WERI-Rb-1 (cell line): ENCODE measurements around the gene KANSL1.

Source experiments
- DNase-seq: peaks from one replicate; pipeline ENCODE4 v3.0.0-alpha.2; 2020
- H3K27ac ChIP-seq: fragments of 250-450 bp; sonication (Bioruptor Pico); 2 replicates; pipeline ENCODE4 v1.5.1; 2020; ENCODE audit warnings: mild to moderate bottlenecking, moderate library complexity
- H3K27me3 ChIP-seq: fragments of 250-450 bp; sonication (Bioruptor Pico); 2 replicates; pipeline ENCODE4 v1.5.1; 2021; ENCODE audit warnings: mild to moderate bottlenecking, low read depth, moderate library complexity; ENCODE audit not compliant: insufficient read depth, severe bottlenecking
- H3K36me3 ChIP-seq: fragments of 250-450 bp; sonication (Bioruptor Pico); 2 replicates; pipeline ENCODE4 v1.5.1; 2020; ENCODE audit warnings: mild to moderate bottlenecking, moderate library complexity
- H3K4me3 ChIP-seq: 2 replicates; pipeline ENCODE4 v1.5.1; 2011; ENCODE audit warnings: low read depth, mild to moderate bottlenecking, control low read depth, low read length
- H3K9me3 ChIP-seq: fragments of 250-450 bp; sonication (Bioruptor Pico); 2 replicates; pipeline ENCODE4 v1.5.1; 2021; ENCODE audit warnings: mild to moderate bottlenecking, moderate library complexity; ENCODE audit not compliant: severe bottlenecking
- TF ChIP-seq, protein P1 (sequence below): IDR thresholded peaks from 2 replicates; pipeline ENCODE4 v1.5.1; 2011; ENCODE audit warnings: low read depth, mild to moderate bottlenecking, control low read depth, inconsistent platforms, low read length

Gene KANSL1

DNA sequence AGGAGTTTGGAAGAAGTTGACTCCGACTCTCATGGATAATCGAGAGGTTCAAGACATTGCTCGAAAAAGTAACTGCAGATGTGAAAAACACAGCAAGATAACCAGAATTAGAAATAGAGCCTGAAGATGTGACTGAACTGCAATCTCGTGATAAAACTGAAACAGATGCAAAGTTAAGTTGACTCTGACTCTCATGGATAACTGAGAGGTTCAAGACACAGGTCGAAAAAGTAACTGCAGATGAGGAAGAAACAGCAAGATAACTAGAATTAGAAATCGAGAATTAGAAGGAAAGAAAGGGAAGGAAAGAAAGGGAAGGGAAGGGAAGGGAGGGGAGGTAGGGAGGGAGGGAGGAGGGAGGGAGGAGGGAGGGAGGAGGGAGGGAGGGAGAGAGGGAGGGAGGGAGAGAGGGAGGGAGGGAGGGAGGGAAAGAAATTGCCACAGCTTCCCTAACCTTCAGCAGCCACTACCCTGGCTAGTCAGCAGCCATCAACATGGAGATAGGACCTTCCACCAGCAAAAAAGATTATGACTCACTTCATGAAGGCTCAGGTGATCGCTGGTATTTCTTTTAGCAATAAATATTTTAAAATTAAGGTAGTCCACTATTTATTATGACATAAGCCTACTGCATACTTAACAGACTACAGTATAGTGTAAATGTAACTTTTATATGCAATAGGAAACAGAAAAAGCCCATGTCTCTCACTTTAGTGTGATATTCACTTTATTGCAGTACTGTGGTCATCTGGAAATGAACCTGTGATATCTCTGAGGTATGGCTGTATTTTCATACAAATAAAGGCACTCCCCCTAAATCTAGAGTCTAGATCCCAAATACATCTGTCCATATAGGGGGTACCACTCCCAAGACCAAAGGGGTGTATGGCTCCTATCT is 68.3 kb downstream of the KANSL1 start:
- DNase-seq = no peak
- TF ChIP-seq, protein P1, sequence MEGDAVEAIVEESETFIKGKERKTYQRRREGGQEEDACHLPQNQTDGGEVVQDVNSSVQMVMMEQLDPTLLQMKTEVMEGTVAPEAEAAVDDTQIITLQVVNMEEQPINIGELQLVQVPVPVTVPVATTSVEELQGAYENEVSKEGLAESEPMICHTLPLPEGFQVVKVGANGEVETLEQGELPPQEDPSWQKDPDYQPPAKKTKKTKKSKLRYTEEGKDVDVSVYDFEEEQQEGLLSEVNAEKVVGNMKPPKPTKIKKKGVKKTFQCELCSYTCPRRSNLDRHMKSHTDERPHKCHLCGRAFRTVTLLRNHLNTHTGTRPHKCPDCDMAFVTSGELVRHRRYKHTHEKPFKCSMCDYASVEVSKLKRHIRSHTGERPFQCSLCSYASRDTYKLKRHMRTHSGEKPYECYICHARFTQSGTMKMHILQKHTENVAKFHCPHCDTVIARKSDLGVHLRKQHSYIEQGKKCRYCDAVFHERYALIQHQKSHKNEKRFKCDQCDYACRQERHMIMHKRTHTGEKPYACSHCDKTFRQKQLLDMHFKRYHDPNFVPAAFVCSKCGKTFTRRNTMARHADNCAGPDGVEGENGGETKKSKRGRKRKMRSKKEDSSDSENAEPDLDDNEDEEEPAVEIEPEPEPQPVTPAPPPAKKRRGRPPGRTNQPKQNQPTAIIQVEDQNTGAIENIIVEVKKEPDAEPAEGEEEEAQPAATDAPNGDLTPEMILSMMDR = no peak
- no peak overlapping the region for H3K27ac ChIP-seq
- H3K36me3 ChIP-seq = peaks cover 12% of the 10 kb centered on the region
- H3K4me3 ChIP-seq = no peak overlapping the region
- no peaks in the 10 kb centered on the region for H3K27me3 ChIP-seq
- no peaks in the 10 kb centered on the region for H3K9me3 ChIP-seq

DNA sequence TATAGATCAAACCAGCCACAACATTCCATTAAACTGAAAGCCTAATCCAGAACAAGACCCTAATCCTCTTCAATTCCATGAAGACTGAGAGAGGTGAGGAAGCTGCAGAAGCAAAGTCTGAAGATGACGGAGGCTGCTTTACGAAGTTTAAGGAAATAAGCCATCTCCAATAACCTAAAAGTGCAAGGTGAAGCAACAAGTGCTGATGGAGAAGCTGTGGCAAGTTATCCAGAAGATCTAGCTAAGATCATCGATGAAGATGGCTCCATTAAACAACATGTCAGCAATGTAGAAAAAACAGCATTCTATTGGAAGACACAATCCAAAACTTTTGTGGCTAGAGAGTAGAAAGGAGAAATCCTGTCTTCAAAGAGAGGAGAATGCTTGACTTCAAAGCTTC is 69.6 kb downstream of the KANSL1 start:
- DNase-seq = no peak
- H3K27me3 ChIP-seq = no peaks in the 10 kb centered on the region
- H3K27ac ChIP-seq = no peak overlapping the region
- TF ChIP-seq, protein P1 = no peak
- H3K36me3 ChIP-seq = peaks cover 7% of the 10 kb centered on the region
- H3K4me3 ChIP-seq = no peak overlapping the region
- no peaks in the 10 kb centered on the region for H3K9me3 ChIP-seq

DNA sequence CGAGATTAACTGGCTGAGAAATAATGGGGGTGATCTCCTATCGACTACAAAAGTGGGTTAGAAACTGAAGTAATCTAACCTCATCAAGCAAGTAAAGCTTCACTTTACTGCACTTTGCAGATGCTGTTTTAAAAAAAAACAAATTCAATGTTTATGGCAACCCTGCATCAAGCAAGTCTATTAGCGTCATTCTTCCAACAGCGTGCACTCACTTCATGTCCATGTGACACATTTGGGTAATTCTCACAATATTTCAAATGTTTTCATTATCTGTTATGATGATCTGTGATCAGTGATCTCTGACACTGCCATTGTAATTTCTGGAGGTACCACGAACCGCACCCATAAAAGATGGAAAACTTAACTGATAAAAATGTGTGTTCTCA is 70.8 kb downstream of the KANSL1 start:
- no peak for DNase-seq
- H3K27me3 ChIP-seq = no peaks in the 10 kb centered on the region
- H3K36me3 ChIP-seq = peaks cover 4% of the 10 kb centered on the region
- no peak overlapping the region for H3K27ac ChIP-seq
- TF ChIP-seq, protein P1 = no peak
- H3K9me3 ChIP-seq = no peaks in the 10 kb centered on the region
- H3K4me3 ChIP-seq = no peak overlapping the region

- Histone ChIP-seq H3K27me3 (no peaks in the 10 kb centered on the region), H3K4me3 (no peak overlapping the region), H3K9me3 (no peaks in the 10 kb centered on the region), H3K27ac (no peak overlapping the region), H3K36me3 (peaks cover 4% of the 10 kb centered on the region)
- DNase-seq = no peak
- TF ChIP-seq, protein P1 = no peak
Observed at GRCh38 chr17:46121841-46122485, 71.3 kb downstream of the KANSL1 start.

- DNase-seq = no peak
- Histone ChIP-seq H3K27me3 (no peaks in the 10 kb centered on the region), H3K9me3 (no peaks in the 10 kb centered on the region), H3K27ac (no peak overlapping the region), H3K36me3 (peaks cover 4% of the 10 kb centered on the region), H3K4me3 (no peak overlapping the region)
- TF ChIP-seq, protein P1 = no peak
Observed at GRCh38 chr17:46121165-46121764, 72.0 kb downstream of the KANSL1 start.
